Measurements from ENCODE around the gene STK25.

The STK25 gene

DNA sequence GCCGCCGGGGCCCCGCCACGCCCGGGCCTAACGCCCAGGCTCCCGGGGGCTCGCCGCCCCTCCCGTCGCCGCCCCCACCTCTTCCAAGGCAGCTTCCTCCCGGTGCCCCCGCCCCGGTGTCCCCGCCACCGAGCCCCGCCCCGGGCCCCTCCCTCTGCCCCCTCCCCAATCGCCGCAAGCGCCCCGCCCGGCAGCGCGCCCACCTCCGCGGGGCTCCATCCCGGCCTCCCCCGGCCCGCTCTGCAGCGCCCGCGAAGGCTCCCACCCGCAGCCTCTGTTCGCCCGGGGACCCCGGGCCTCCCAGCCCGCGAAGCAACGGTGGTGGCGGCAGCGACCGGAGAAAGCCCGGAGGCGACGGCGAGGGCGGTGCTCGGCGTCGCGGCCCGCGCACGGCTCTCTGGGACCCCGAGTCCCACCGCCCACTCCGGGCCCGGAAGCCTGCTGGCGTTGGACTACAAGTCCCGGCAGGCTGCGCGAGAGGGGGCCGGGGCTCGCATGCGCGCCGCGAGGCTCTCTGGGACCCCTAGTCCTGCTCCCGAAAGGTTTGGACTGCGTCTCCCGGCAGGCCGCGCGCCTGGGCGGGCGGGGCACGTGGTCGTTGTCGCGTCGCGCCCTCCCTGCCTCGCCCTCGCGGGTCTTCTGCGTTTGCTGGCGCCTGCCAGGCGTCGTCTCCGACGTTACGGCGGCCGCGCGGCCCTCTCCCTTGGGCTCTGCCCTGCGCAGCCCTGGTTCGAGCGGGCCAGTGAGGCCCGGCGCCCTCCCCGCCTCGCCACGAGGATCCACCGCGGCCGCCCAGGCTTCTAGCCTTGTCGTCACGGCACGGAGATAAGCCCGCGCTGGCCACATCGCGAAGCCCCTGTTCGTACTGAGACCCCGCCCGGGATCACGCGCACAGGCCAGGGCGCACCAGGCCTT is at the start of gene STK25 (continued):
- TF ChIP-seq, protein P1, sequence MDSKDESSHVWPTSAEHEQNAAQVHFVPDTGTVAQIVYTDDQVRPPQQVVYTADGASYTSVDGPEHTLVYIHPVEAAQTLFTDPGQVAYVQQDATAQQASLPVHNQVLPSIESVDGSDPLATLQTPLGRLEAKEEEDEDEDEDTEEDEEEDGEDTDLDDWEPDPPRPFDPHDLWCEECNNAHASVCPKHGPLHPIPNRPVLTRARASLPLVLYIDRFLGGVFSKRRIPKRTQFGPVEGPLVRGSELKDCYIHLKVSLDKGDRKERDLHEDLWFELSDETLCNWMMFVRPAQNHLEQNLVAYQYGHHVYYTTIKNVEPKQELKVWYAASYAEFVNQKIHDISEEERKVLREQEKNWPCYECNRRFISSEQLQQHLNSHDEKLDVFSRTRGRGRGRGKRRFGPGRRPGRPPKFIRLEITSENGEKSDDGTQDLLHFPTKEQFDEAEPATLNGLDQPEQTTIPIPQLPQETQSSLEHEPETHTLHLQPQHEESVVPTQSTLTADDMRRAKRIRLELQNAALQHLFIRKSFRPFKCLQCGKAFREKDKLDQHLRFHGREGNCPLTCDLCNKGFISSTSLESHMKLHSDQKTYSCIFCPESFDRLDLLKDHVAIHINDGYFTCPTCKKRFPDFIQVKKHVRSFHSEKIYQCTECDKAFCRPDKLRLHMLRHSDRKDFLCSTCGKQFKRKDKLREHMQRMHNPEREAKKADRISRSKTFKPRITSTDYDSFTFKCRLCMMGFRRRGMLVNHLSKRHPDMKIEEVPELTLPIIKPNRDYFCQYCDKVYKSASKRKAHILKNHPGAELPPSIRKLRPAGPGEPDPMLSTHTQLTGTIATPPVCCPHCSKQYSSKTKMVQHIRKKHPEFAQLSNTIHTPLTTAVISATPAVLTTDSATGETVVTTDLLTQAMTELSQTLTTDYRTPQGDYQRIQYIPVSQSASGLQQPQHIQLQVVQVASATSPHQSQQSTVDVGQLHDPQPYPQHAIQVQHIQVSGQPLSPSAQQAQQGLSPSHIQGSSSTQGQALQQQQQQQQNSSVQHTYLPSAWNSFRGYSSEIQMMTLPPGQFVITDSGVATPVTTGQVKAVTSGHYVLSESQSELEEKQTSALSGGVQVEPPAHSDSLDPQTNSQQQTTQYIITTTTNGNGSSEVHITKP (tag by site-specific recombination; IDR thresholded peaks at IDR 0.05), result peak; percentile 46
- TF ChIP-seq ZNF138 (tag by site-specific recombination; IDR thresholded peaks at IDR 0.05; ENCODE audit: borderline replicate concordance), result no peak
- TF ChIP-seq, protein P2, sequence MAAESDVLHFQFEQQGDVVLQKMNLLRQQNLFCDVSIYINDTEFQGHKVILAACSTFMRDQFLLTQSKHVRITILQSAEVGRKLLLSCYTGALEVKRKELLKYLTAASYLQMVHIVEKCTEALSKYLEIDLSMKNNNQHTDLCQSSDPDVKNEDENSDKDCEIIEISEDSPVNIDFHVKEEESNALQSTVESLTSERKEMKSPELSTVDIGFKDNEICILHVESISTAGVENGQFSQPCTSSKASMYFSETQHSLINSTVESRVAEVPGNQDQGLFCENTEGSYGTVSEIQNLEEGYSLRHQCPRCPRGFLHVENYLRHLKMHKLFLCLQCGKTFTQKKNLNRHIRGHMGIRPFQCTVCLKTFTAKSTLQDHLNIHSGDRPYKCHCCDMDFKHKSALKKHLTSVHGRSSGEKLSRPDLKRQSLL (tag by site-specific recombination; IDR thresholded peaks at IDR 0.05), result no peak
- TF ChIP-seq KLF9 (tag by site-specific recombination; IDR thresholded peaks at IDR 0.05; ENCODE audit: low read depth), result peak; percentile 70; the same call in 1 of the 2 replicates
- TF ChIP-seq, protein P3, sequence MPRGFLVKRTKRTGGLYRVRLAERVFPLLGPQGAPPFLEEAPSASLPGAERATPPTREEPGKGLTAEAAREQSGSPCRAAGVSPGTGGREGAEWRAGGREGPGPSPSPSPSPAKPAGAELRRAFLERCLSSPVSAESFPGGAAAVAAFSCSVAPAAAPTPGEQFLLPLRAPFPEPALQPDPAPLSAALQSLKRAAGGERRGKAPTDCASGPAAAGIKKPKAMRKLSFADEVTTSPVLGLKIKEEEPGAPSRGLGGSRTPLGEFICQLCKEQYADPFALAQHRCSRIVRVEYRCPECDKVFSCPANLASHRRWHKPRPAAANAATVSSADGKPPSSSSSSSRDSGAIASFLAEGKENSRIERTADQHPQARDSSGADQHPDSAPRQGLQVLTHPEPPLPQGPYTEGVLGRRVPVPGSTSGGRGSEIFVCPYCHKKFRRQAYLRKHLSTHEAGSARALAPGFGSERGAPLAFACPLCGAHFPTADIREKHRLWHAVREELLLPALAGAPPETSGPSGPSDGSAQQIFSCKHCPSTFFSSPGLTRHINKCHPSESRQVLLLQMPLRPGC (tag by site-specific recombination; IDR thresholded peaks at IDR 0.05), result no peak
- TF ChIP-seq ZNF121 (tag by site-specific recombination; IDR thresholded peaks at IDR 0.05), result no peak
- no peak for TF ChIP-seq ZNF2 (tag by site-specific recombination; IDR thresholded peaks at IDR 0.05)
- TF ChIP-seq ZNF626 (tag by site-specific recombination; IDR thresholded peaks at IDR 0.05), result no peak
- TF ChIP-seq, protein P4, sequence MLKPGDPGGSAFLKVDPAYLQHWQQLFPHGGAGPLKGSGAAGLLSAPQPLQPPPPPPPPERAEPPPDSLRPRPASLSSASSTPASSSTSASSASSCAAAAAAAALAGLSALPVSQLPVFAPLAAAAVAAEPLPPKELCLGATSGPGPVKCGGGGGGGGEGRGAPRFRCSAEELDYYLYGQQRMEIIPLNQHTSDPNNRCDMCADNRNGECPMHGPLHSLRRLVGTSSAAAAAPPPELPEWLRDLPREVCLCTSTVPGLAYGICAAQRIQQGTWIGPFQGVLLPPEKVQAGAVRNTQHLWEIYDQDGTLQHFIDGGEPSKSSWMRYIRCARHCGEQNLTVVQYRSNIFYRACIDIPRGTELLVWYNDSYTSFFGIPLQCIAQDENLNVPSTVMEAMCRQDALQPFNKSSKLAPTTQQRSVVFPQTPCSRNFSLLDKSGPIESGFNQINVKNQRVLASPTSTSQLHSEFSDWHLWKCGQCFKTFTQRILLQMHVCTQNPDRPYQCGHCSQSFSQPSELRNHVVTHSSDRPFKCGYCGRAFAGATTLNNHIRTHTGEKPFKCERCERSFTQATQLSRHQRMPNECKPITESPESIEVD (tag by site-specific recombination; IDR thresholded peaks at IDR 0.05), result no peak
- TF ChIP-seq ZNF560 (tag by site-specific recombination; IDR thresholded peaks at IDR 0.05; ENCODE audit: borderline replicate concordance), result no peak
- no peak for TF ChIP-seq ZNF366 (tag by site-specific recombination; conservative IDR thresholded peaks at IDR 0.05)
- no peak for TF ChIP-seq ZNF341 (tag by site-specific recombination; IDR thresholded peaks at IDR 0.05; ENCODE audit: low read depth)
- TF ChIP-seq, protein P5, sequence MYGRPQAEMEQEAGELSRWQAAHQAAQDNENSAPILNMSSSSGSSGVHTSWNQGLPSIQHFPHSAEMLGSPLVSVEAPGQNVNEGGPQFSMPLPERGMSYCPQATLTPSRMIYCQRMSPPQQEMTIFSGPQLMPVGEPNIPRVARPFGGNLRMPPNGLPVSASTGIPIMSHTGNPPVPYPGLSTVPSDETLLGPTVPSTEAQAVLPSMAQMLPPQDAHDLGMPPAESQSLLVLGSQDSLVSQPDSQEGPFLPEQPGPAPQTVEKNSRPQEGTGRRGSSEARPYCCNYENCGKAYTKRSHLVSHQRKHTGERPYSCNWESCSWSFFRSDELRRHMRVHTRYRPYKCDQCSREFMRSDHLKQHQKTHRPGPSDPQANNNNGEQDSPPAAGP (tag by site-specific recombination; IDR thresholded peaks at IDR 0.05), result peak; percentile 68; the same call in 1 of the 2 replicates
- TF ChIP-seq, protein P6, sequence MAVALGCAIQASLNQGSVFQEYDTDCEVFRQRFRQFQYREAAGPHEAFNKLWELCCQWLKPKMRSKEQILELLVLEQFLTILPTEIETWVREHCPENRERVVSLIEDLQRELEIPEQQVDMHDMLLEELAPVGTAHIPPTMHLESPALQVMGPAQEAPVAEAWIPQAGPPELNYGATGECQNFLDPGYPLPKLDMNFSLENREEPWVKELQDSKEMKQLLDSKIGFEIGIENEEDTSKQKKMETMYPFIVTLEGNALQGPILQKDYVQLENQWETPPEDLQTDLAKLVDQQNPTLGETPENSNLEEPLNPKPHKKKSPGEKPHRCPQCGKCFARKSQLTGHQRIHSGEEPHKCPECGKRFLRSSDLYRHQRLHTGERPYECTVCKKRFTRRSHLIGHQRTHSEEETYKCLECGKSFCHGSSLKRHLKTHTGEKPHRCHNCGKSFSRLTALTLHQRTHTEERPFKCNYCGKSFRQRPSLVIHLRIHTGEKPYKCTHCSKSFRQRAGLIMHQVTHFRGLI (tag by site-specific recombination; IDR thresholded peaks at IDR 0.05), result peak; percentile 37; the same call in 1 of the 2 replicates
- TF ChIP-seq ZNF530 (tag by site-specific recombination; IDR thresholded peaks at IDR 0.05; ENCODE audit: low read depth), result no peak
- TF ChIP-seq, protein P7, sequence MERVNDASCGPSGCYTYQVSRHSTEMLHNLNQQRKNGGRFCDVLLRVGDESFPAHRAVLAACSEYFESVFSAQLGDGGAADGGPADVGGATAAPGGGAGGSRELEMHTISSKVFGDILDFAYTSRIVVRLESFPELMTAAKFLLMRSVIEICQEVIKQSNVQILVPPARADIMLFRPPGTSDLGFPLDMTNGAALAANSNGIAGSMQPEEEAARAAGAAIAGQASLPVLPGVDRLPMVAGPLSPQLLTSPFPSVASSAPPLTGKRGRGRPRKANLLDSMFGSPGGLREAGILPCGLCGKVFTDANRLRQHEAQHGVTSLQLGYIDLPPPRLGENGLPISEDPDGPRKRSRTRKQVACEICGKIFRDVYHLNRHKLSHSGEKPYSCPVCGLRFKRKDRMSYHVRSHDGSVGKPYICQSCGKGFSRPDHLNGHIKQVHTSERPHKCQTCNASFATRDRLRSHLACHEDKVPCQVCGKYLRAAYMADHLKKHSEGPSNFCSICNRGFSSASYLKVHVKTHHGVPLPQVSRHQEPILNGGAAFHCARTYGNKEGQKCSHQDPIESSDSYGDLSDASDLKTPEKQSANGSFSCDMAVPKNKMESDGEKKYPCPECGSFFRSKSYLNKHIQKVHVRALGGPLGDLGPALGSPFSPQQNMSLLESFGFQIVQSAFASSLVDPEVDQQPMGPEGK (tag by site-specific recombination; IDR thresholded peaks at IDR 0.05), result peak; percentile 65
- TF ChIP-seq ZNF571 (tag by site-specific recombination; IDR thresholded peaks at IDR 0.05), result no peak
- no peak for TF ChIP-seq HOXD13 (CRISPR knock-in tag; IDR thresholded peaks at IDR 0.05; ENCODE audit: borderline replicate concordance)
- TF ChIP-seq KLF7 (tag by site-specific recombination; IDR thresholded peaks at IDR 0.05; ENCODE audit: borderline replicate concordance), result peak; percentile 41; the same call in 1 of the 2 replicates
- TF ChIP-seq ZNF623 (tag by site-specific recombination; IDR thresholded peaks at IDR 0.05), result no peak
- no peak for TF ChIP-seq ZSCAN23 (tag by site-specific recombination; IDR thresholded peaks at IDR 0.05)
- 0 out of 2 replicates have a peak, but pooled peaks have one; percentile 33 for TF ChIP-seq MEIS1 (CRISPR knock-in tag; IDR thresholded peaks at IDR 0.05; ENCODE audit: borderline replicate concordance)
- TF ChIP-seq IKZF3 (tag by site-specific recombination; IDR thresholded peaks at IDR 0.05), result no peak
- no peak for TF ChIP-seq SCRT1 (tag by site-specific recombination; IDR thresholded peaks at IDR 0.05; ENCODE audit: borderline replicate concordance)
- TF ChIP-seq ZNF514 (tag by site-specific recombination; IDR thresholded peaks at IDR 0.05), result no peak
- no peak for TF ChIP-seq ZFP37 (tag by site-specific recombination; IDR thresholded peaks at IDR 0.05)
